ENCODE results near the gene BCKDK. TPM values are rescaled to one million over a fixed set of nuclear protein-coding genes. Genes with fewer than 3 reads are reported as not detected.

The BCKDK gene
- total RNA-seq, 1 experiment from 2014 or later = 60.4 TPM

- CTCF ChIA-PET = no interaction called here
- H3K27me3 ChIP-seq (ENCODE audit: control insufficient read depth, insufficient read depth, low read length) = no peaks in the 10 kb centered on the region
- BruUV-seq (replicated peaks) = no TSS peak
- H3K4me3 ChIP-seq (ENCODE audit: low read depth in 2 of 2, low read length in 2 of 2) = no peak overlapping the region
- 0 out of 2 replicates have a peak, but pooled peaks cover 1% of the 10 kb centered on the region for H3K4me1 ChIP-seq (ENCODE audit: control insufficient read depth, insufficient read depth, low read length)
- ATAC-seq (no peak), DNase-seq (ENCODE audit: low read depth, low spot score) (no peak)
- H3K9me3 ChIP-seq (ENCODE audit: control insufficient read depth, insufficient read depth, low read depth, low read length) = no peaks in the 10 kb centered on the region
- intact Hi-C loops (cut with micrococcal nuclease; ENCODE audit: unreplicated experiment) = no loop called here
- in situ Hi-C loops (cut with HindIII; ENCODE audit: low pct_unique_long_range_greater_than_20kb, low sequenced_read_pairs) = no loop called here
- POLR2A ChIA-PET = no interaction called here
- no peak for TF ChIP-seq SIN3A (IDR thresholded peaks at IDR 0.05; ENCODE audit: borderline replicate concordance, insufficient read depth, low read depth, low read length)
- no peak for TF ChIP-seq TCF7L2 (IDR thresholded peaks at IDR 0.05; ENCODE audit: low read depth, low read length)
- no peak for TF ChIP-seq POLR2AphosphoS5 (IDR thresholded peaks at IDR 0.05; ENCODE audit: low read depth, low read length)
- no peak for TF ChIP-seq CTCF (IDR thresholded peaks at IDR 0.05)
- H3K27ac ChIP-seq (ENCODE audit: low read length) = no peak overlapping the region
- H3K36me3 ChIP-seq (ENCODE audit: control insufficient read depth, insufficient read depth, low read length) = no peaks in the 10 kb centered on the region; the same call in none of the 2 replicates
Measured at GRCh38 chr16:31080035-31080629, 28.1 kb upstream of the BCKDK start.

- no peak overlapping the region for H3K27ac ChIP-seq (ENCODE audit: low read length)
- no peak for TF ChIP-seq CTCF (IDR thresholded peaks at IDR 0.05)
- CTCF ChIA-PET = no interaction called here
- in situ Hi-C loops (cut with HindIII; ENCODE audit: low pct_unique_long_range_greater_than_20kb, low sequenced_read_pairs) (no loop called here), intact Hi-C loops (cut with micrococcal nuclease; ENCODE audit: unreplicated experiment) (no loop called here)
- H3K27me3 ChIP-seq (ENCODE audit: control insufficient read depth, insufficient read depth, low read length) = no peaks in the 10 kb centered on the region
- BruUV-seq (replicated peaks) = no TSS peak
- H3K9me3 ChIP-seq (ENCODE audit: control insufficient read depth, insufficient read depth, low read depth, low read length) = no peaks in the 10 kb centered on the region
- ATAC-seq = no peak
- H3K36me3 ChIP-seq (ENCODE audit: control insufficient read depth, insufficient read depth, low read length) = no peaks in the 10 kb centered on the region; the same call in none of the 2 replicates
- no peak overlapping the region for H3K4me3 ChIP-seq (ENCODE audit: low read depth in 2 of 2, low read length in 2 of 2)
- no peak for DNase-seq (ENCODE audit: low read depth, low spot score)
- POLR2A ChIA-PET = no interaction called here
- no peaks in the 10 kb centered on the region; the same call in 1 of the 2 replicates for H3K4me1 ChIP-seq (ENCODE audit: control insufficient read depth, insufficient read depth, low read length)
Measured at GRCh38 chr16:31080756-31081419, 27.3 kb upstream of the BCKDK start.

- ATAC-seq (no peak), DNase-seq (ENCODE audit: low read depth, low spot score) (no peak)
- Histone ChIP-seq H3K27me3 (ENCODE audit: control insufficient read depth, insufficient read depth, low read length) (no peaks in the 10 kb centered on the region), H3K36me3 (ENCODE audit: control insufficient read depth, insufficient read depth, low read length) (no peaks in the 10 kb centered on the region; the same call in none of the 2 replicates), H3K4me3 (ENCODE audit: low read depth in 2 of 2, low read length in 2 of 2) (no peak overlapping the region), H3K27ac (ENCODE audit: low read length) (no peak overlapping the region), H3K9me3 (ENCODE audit: control insufficient read depth, insufficient read depth, low read depth, low read length) (no peaks in the 10 kb centered on the region), H3K4me1 (ENCODE audit: control insufficient read depth, insufficient read depth, low read length) (no peaks in the 10 kb centered on the region; the same call in 1 of the 2 replicates)
- no TSS peak for BruUV-seq (replicated peaks)
- TF ChIP-seq REST (IDR thresholded peaks at IDR 0.05; ENCODE audit: insufficient read depth in 1 of 2, low read depth in 2 of 2, low read length in 1 of 2) = no peak
- peak; percentile 52; the same call in 1 of the 2 replicates for TF ChIP-seq POLR2AphosphoS5 (IDR thresholded peaks at IDR 0.05; ENCODE audit: low read depth, low read length)
- intact Hi-C loops (cut with micrococcal nuclease; ENCODE audit: unreplicated experiment) (no loop called here), in situ Hi-C loops (cut with HindIII; ENCODE audit: low pct_unique_long_range_greater_than_20kb, low sequenced_read_pairs) (no loop called here)
- POLR2A ChIA-PET = no interaction called here
- CTCF ChIA-PET = interaction anchor here (0.7 kb wide), 1 partner anchor 31 kb away, joined by 3 read pairs; no protein-coding TSS in a partner anchor
Measured at GRCh38 chr16:31081428-31082351, 26.5 kb upstream of the BCKDK start.
